Measurements from ENCODE around the gene EMC8. TPM values are rescaled to one million over a fixed set of nuclear protein-coding genes. Genes with fewer than 3 reads are reported as not detected.

Gene EMC8
- total RNA-seq, 1 experiment from 2014 or later, result 38.2 TPM

DNA sequence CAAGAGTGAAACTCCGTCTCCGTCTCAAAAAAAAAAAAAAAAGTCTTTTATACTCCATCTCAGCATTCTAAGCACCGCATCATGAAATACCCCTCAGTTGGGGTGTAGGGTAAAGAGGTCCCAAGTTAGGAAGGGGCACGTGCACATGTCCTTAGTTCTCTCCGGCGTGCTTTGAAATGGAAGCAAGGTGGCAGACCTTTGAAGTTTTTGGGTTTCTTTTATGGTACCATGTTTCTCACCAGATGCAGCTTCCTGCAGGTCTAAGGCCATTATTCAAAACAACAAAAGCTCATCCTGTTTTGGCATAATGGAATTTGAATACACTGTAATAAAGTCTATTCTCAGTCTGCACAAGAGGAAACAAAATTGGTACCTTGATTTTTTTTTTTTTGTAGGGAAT, 9.6 kb downstream of the EMC8 start:
- BruUV-seq (replicated peaks), result no TSS peak
- H3K4me3 ChIP-seq, result no peak overlapping the region
- intact Hi-C loops (cut with micrococcal nuclease; ENCODE audit: unreplicated experiment), result no loop called here
- no peaks in the 10 kb centered on the region for H3K9me2 ChIP-seq (ENCODE audit: insufficient read depth)
- DNase-seq, result no peak
- H3K4me2 ChIP-seq, result no peak overlapping the region
- no peak for TF ChIP-seq EZH2 (IDR thresholded peaks at IDR 0.05; ENCODE audit: low read depth)
- TF ChIP-seq, protein P1, sequence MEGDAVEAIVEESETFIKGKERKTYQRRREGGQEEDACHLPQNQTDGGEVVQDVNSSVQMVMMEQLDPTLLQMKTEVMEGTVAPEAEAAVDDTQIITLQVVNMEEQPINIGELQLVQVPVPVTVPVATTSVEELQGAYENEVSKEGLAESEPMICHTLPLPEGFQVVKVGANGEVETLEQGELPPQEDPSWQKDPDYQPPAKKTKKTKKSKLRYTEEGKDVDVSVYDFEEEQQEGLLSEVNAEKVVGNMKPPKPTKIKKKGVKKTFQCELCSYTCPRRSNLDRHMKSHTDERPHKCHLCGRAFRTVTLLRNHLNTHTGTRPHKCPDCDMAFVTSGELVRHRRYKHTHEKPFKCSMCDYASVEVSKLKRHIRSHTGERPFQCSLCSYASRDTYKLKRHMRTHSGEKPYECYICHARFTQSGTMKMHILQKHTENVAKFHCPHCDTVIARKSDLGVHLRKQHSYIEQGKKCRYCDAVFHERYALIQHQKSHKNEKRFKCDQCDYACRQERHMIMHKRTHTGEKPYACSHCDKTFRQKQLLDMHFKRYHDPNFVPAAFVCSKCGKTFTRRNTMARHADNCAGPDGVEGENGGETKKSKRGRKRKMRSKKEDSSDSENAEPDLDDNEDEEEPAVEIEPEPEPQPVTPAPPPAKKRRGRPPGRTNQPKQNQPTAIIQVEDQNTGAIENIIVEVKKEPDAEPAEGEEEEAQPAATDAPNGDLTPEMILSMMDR (conservative IDR thresholded peaks at IDR 0.05), result no peak
- no peak overlapping the region for H2AFZ ChIP-seq
- CTCF ChIA-PET, result no interaction called here
- H4K20me1 ChIP-seq (ENCODE audit: insufficient read depth), result peaks cover 46% of the 10 kb centered on the region
- no peak overlapping the region for H3K27ac ChIP-seq
- peaks cover 50% of the 10 kb centered on the region for H3K79me2 ChIP-seq (ENCODE audit: low read depth)
- no peaks in the 10 kb centered on the region for H3K9me3 ChIP-seq (ENCODE audit: insufficient read depth, low read depth)
- no peaks in the 10 kb centered on the region for H3F3A ChIP-seq (ENCODE audit: insufficient read depth, low read depth)
- H3K27me3 ChIP-seq (ENCODE audit: insufficient read depth, low read depth), result no peaks in the 10 kb centered on the region
- H3K36me3 ChIP-seq (ENCODE audit: low read depth), result peaks cover 24% of the 10 kb centered on the region
- POLR2A ChIA-PET (ENCODE audit: unreplicated experiment), result no interaction called here
- no peaks in the 10 kb centered on the region for H3K4me1 ChIP-seq (replicated peaks; ENCODE audit: insufficient read depth)

DNA sequence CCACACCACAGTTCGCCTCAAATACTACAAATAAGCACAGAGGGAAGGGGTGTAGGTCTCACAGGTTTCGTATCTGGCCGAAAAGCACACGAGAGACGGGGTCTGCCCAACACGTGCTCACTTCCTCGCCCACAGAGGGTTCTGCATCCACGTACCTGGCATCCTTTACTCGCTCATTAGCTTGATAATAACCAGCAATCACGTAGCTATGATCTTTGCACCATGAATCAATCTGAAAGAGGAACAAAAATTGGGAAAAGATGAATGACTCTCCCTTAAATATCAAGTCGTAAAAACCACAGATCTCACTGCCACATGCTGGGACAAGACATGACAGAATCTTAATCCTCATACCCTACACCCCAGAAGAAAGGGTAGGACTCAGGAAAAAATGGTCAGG, 10.5 kb downstream of the EMC8 start:
- intact Hi-C loops (cut with micrococcal nuclease; ENCODE audit: unreplicated experiment), result no loop called here

DNA sequence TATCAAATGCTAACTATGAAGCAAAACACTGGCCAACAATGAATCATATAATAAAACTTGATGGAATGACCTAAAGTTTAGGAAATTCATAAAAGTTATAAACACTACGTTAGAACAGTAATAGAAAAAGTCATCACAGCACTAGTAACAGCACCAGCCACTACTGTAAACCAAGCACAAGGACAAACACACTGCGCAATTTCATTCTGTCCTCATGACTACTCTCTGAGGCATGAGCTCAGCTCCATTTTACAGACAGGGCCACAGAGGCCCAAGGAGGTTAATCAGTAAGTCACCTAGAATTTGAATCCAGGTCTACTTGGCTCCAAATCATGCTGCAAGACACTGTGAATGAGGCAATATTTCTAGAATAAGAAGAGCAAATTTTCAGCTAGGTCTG, 13.4 kb downstream of the EMC8 start:
- no TSS peak for BruUV-seq (replicated peaks)
- TF ChIP-seq, protein P1 (conservative IDR thresholded peaks at IDR 0.05), result no peak
- no peak for TF ChIP-seq EZH2 (IDR thresholded peaks at IDR 0.05; ENCODE audit: low read depth)
- Histone ChIP-seq H3K9me3 (ENCODE audit: insufficient read depth, low read depth) (no peaks in the 10 kb centered on the region), H4K20me1 (ENCODE audit: insufficient read depth) (peaks cover 46% of the 10 kb centered on the region), H3K4me2 (no peak overlapping the region), H3K27ac (no peak overlapping the region), H3K9me2 (ENCODE audit: insufficient read depth) (no peaks in the 10 kb centered on the region), H3F3A (ENCODE audit: insufficient read depth, low read depth) (0 out of 2 replicates have a peak, but pooled peaks cover 2% of the 10 kb centered on the region), H3K4me1 (replicated peaks; ENCODE audit: insufficient read depth) (no peaks in the 10 kb centered on the region), H3K27me3 (ENCODE audit: insufficient read depth, low read depth) (no peaks in the 10 kb centered on the region), H3K36me3 (ENCODE audit: low read depth) (peaks cover 20% of the 10 kb centered on the region), H3K79me2 (ENCODE audit: low read depth) (peaks cover 13% of the 10 kb centered on the region; the same call in 1 of the 2 replicates), H2AFZ (no peak overlapping the region), H3K4me3 (no peak overlapping the region)
- ChIA-PET CTCF (no interaction called here), POLR2A (ENCODE audit: unreplicated experiment) (no interaction called here)
- no peak for DNase-seq
- intact Hi-C loops (cut with micrococcal nuclease; ENCODE audit: unreplicated experiment), result no loop called here

More for the DNA sequence above, 10.5 kb downstream of the EMC8 start:
- Histone ChIP-seq H3K79me2 (ENCODE audit: low read depth) (peaks cover 41% of the 10 kb centered on the region), H3K4me1 (replicated peaks; ENCODE audit: insufficient read depth) (no peaks in the 10 kb centered on the region), H2AFZ (no peak overlapping the region), H3K9me2 (ENCODE audit: insufficient read depth) (no peaks in the 10 kb centered on the region), H3K36me3 (ENCODE audit: low read depth) (peaks cover 24% of the 10 kb centered on the region), H3K9me3 (ENCODE audit: insufficient read depth, low read depth) (no peaks in the 10 kb centered on the region), H3F3A (ENCODE audit: insufficient read depth, low read depth) (no peaks in the 10 kb centered on the region), H3K27ac (no peak overlapping the region), H3K27me3 (ENCODE audit: insufficient read depth, low read depth) (no peaks in the 10 kb centered on the region), H4K20me1 (ENCODE audit: insufficient read depth) (peaks cover 41% of the 10 kb centered on the region), H3K4me2 (no peak overlapping the region), H3K4me3 (no peak overlapping the region)
- BruUV-seq (replicated peaks), result no TSS peak
- ChIA-PET CTCF (no interaction called here), POLR2A (ENCODE audit: unreplicated experiment) (no interaction called here)
- DNase-seq, result no peak
- TF ChIP-seq EZH2 (IDR thresholded peaks at IDR 0.05; ENCODE audit: low read depth), result no peak
- TF ChIP-seq, protein P1 (conservative IDR thresholded peaks at IDR 0.05), result no peak

All from PC-9 (cell line).